Suprapubic skin (tissue), 4 donors: ENCODE results near the gene RTTN. TPM values are rescaled to one million over a fixed set of nuclear protein-coding genes. Genes with fewer than 3 reads are reported as not detected.

Experiments
- DNase-seq, 2 donors: peaks; one replicate each; pipeline ENCODE4 v3.0.0-alpha.2; 2019; ENCODE audit warnings: low spot score in 2 of 2
- H3K27ac ChIP-seq: fragments of 200-600 bp; sonication (generic); one replicate; pipeline ENCODE4 v1.5.1; 2019
- H3K27me3 ChIP-seq: fragments of 200-600 bp; sonication (generic); one replicate; pipeline ENCODE4 v1.5.1; 2019
- H3K36me3 ChIP-seq: fragments of 200-600 bp; sonication (generic); one replicate; pipeline ENCODE4 v1.5.1; 2019
- H3K4me1 ChIP-seq: fragments of 200-600 bp; sonication (generic); one replicate; pipeline ENCODE4 v1.5.1; 2019
- H3K4me3 ChIP-seq: fragments of 200-600 bp; sonication (generic); one replicate; pipeline ENCODE4 v1.5.1; 2019; ENCODE audit warnings: mild to moderate bottlenecking
- H3K9me3 ChIP-seq: fragments of 200-600 bp; sonication (generic); one replicate; pipeline ENCODE4 v1.5.1; 2019
- EP300 ChIP-seq: sonication (generic); formaldehyde crosslinking; IDR thresholded peaks from one replicate; pipeline ENCODE4 v1.6.1; 2017; ENCODE audit warnings: antibody characterized with exemption
- POLR2A ChIP-seq, 2 donors: fragments of 450-650 bp; IDR thresholded peaks; one replicate each; pipeline ENCODE4 v1.6.1; 2017; ENCODE audit warnings: antibody characterized with exemption in 2 of 2, mild to moderate bottlenecking in 2 of 2, moderate library complexity in 2 of 2
- POLR2AphosphoS5 ChIP-seq, 3 donors: sonication (generic); formaldehyde crosslinking; IDR thresholded peaks; one replicate each; pipeline ENCODE4 v1.6.1; 2017; ENCODE audit warnings: antibody characterized with exemption in 3 of 3
- WGBS: methylation state at CpG from one replicate; pipeline ENCODE4 v1.1.5; 2018; 5-methylcytosine and 5-hydroxymethylcytosine counted together
- total RNA-seq, 4 donors: library from RNA; depleted of rRNA; stranded (reverse); fragments of >200 nt; gene quantifications; one replicate each; pipeline ENCODE4 v1.1.0, GENCODE V29; 2016
- TF ChIP-seq, protein P1 (sequence below), 2 donors: fragments of 200-600 bp in 1 of 2; fragments of 450-650 bp in 1 of 2; sonication (generic) in 1 of 2; IDR thresholded peaks; one replicate each; pipeline ENCODE4 v1.5.1; 2016 to 2019; ENCODE audit warnings: antibody characterized with exemption in 2 of 2, mild to moderate bottlenecking in 1 of 2, moderate library complexity in 1 of 2

Gene RTTN
- total RNA-seq, 4 donors from 2014 or later: 8.4 to 26.1 (median 12.5) TPM

DNA sequence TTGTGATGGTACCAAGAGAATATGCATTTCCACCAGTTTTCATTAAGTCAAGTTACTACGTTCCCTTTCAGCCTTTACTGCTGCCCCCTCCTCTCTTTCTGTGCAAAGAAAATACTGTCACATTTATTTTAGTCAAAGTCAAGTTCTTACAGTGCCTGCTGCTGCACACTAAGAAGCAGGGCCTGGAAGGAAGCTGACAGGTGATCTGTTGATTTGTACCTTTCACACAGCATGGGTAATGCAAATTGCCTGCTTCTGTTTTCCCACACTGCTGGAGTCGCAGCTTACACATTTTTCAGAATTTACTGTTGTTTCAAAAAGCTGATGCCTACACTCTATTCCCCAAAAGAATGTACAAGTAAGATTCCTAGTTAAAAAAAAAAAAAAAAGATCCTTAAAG is 209.1 kb downstream of the RTTN start:
- no peak for DNase-seq
- Histone ChIP-seq H3K4me3 (no peak overlapping the region), H3K9me3 (no peaks in the 10 kb centered on the region), H3K27ac (no peak overlapping the region), H3K36me3 (peaks cover 11% of the 10 kb centered on the region), H3K27me3 (no peaks in the 10 kb centered on the region), H3K4me1 (no peaks in the 10 kb centered on the region)
- TF ChIP-seq EP300 (no peak), POLR2A (IDR thresholded peaks at IDR 0.05) (no peak), POLR2AphosphoS5 (IDR thresholded peaks at IDR 0.05) (no peak)
- TF ChIP-seq, protein P1, sequence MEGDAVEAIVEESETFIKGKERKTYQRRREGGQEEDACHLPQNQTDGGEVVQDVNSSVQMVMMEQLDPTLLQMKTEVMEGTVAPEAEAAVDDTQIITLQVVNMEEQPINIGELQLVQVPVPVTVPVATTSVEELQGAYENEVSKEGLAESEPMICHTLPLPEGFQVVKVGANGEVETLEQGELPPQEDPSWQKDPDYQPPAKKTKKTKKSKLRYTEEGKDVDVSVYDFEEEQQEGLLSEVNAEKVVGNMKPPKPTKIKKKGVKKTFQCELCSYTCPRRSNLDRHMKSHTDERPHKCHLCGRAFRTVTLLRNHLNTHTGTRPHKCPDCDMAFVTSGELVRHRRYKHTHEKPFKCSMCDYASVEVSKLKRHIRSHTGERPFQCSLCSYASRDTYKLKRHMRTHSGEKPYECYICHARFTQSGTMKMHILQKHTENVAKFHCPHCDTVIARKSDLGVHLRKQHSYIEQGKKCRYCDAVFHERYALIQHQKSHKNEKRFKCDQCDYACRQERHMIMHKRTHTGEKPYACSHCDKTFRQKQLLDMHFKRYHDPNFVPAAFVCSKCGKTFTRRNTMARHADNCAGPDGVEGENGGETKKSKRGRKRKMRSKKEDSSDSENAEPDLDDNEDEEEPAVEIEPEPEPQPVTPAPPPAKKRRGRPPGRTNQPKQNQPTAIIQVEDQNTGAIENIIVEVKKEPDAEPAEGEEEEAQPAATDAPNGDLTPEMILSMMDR (IDR thresholded peaks at IDR 0.05): no peak
- 89% methylated on average over 2 of the region's 2 CpGs for WGBS

GRCh38 chr18:69995774-69996173 is 209.7 kb downstream of the RTTN start:
- Histone ChIP-seq H3K4me1 (no peaks in the 10 kb centered on the region), H3K27me3 (no peaks in the 10 kb centered on the region), H3K27ac (no peak overlapping the region), H3K9me3 (no peaks in the 10 kb centered on the region), H3K4me3 (no peak overlapping the region), H3K36me3 (peaks cover 9% of the 10 kb centered on the region)
- 86% methylated on average over 3 of the region's 3 CpGs for WGBS
- TF ChIP-seq EP300: no peak
- TF ChIP-seq POLR2AphosphoS5 (IDR thresholded peaks at IDR 0.05): no peak
- TF ChIP-seq, protein P1 (IDR thresholded peaks at IDR 0.05): no peak
- TF ChIP-seq POLR2A (IDR thresholded peaks at IDR 0.05): no peak
- no peak for DNase-seq

DNA sequence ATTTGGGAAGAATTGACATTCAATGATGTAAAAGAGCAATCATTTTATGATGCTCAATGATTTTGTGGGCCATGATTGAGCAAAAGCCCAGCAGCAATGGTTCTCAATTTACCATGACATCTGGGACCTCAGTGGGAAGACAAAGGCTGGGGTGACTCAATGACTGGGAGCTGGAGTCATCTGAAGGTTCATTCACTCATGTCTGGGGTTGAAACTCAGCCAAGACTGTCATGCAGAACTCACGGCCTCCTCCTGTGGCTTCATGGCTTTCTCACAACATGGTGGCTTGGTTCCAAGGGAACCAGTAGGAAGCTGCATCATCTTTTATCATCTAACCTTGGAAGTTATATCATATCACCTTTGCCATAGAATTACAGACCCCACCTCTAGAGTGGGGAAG is 212.7 kb downstream of the RTTN start:
- H3K27ac ChIP-seq: no peak overlapping the region
- H3K36me3 ChIP-seq: peaks cover 4% of the 10 kb centered on the region
- WGBS: 67% methylated on average over 1 of the region's 1 CpG
- no peak for TF ChIP-seq POLR2AphosphoS5 (IDR thresholded peaks at IDR 0.05)
- TF ChIP-seq, protein P1 (IDR thresholded peaks at IDR 0.05): no peak
- TF ChIP-seq EP300: no peak
- TF ChIP-seq POLR2A (IDR thresholded peaks at IDR 0.05): no peak
- H3K4me3 ChIP-seq: no peak overlapping the region
- H3K9me3 ChIP-seq: peaks cover 3% of the 10 kb centered on the region
- no peaks in the 10 kb centered on the region for H3K27me3 ChIP-seq
- no peak for DNase-seq
- H3K4me1 ChIP-seq: no peaks in the 10 kb centered on the region

GRCh38 chr18:69987870-69988269 is 217.6 kb downstream of the RTTN start:
- H3K27me3 ChIP-seq: no peaks in the 10 kb centered on the region
- TF ChIP-seq POLR2A (IDR thresholded peaks at IDR 0.05) (no peak), POLR2AphosphoS5 (IDR thresholded peaks at IDR 0.05) (no peak), EP300 (no peak)
- TF ChIP-seq, protein P1 (IDR thresholded peaks at IDR 0.05): no peak
- H3K4me1 ChIP-seq: no peaks in the 10 kb centered on the region
- peaks cover 3% of the 10 kb centered on the region for H3K9me3 ChIP-seq
- H3K36me3 ChIP-seq: peaks cover 5% of the 10 kb centered on the region
- no peak overlapping the region for H3K27ac ChIP-seq
- H3K4me3 ChIP-seq: no peak overlapping the region
- DNase-seq: no peak
- 97% methylated on average over 1 of the region's 1 CpG for WGBS

DNA sequence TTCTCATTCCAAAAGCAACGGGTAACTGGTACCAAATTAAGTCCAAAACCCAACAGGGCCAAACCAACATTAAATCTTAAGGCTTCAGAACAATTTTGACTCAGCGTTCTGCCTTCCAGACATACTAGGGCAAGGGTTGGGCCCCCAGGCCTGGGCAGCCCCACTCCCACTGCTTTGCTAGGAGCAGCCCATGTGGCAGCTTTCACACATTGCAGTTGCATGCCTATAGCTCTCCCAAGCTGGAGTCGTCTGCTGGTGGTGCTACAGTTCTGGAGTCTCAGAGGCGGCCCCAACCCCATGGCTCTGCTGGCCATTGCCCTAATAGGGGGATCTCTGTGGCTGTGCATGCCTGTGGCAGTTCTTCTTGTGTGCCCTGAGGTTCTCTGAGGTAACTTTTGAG is 220.2 kb downstream of the RTTN start:
- no peak overlapping the region for H3K4me3 ChIP-seq
- no peaks in the 10 kb centered on the region for H3K4me1 ChIP-seq

More for the DNA sequence above, 220.2 kb downstream of the RTTN start:
- no peak overlapping the region for H3K27ac ChIP-seq
- no peaks in the 10 kb centered on the region for H3K27me3 ChIP-seq
- peaks cover 5% of the 10 kb centered on the region for H3K36me3 ChIP-seq
- no peak for DNase-seq
- 90% methylated on average over 4 of the region's 4 CpGs for WGBS
- peaks cover 3% of the 10 kb centered on the region for H3K9me3 ChIP-seq
- TF ChIP-seq, protein P1 (IDR thresholded peaks at IDR 0.05): no peak
- TF ChIP-seq POLR2A (IDR thresholded peaks at IDR 0.05) (no peak), POLR2AphosphoS5 (IDR thresholded peaks at IDR 0.05) (no peak), EP300 (no peak)
